Pancreas (tissue), 10 donors: Measurements from ENCODE around the gene LARP6. TPM values are rescaled to one million over a fixed set of nuclear protein-coding genes. Genes with fewer than 3 reads are reported as not detected.

ENCODE experiments used
- ATAC-seq, 4 donors: fragments of 200-7000 bp; cut with Tn5 transposase; one replicate each; pipeline versions ENCODE4 v1.8.0 to v1.9.1; 2020; ENCODE audit warnings: mild to moderate bottlenecking in 4 of 4, moderate library complexity in 4 of 4
- DNase-seq, 6 donors: peaks; one replicate each; pipeline ENCODE4 v3.0.0-alpha.2; 2020
- FAIRE-seq: peaks from 2 replicates; lab custom pipeline; 2012; peaks lifted over from hg19 to GRCh38; lab: Jason Lieb, UNC
- H3K27ac ChIP-seq, 4 donors: fragments of 200-600 bp; sonication (generic); 1 replicate in 3 of 4; 2 replicates in 1 of 4; pipeline versions ENCODE4 v1.5.0 to v1.8.0; 2020
- H3K27me3 ChIP-seq, 4 donors: fragments of 200-600 bp; one replicate each; pipeline ENCODE4 v1.8.0; 2021
- H3K36me3 ChIP-seq, 3 donors: fragments of 200-600 bp; sonication (generic) in 1 of 3; one replicate each; pipeline versions ENCODE4 v1.5.0 to v1.8.0; 2020 to 2021
- H3K4me1 ChIP-seq, 3 donors: fragments of 200-600 bp; one replicate each; pipeline ENCODE4 v1.8.0; 2021
- H3K4me3 ChIP-seq, 4 donors: fragments of 200-600 bp; sonication (generic) in 2 of 4; one replicate each; pipeline versions ENCODE4 v1.5.0 to v1.8.0; 2020 to 2021
- H3K9me3 ChIP-seq, 4 donors: fragments of 200-600 bp; one replicate each; pipeline ENCODE4 v1.8.0; 2021
- WGBS, 2 donors: extraction: QIAGEN DNeasy Blood & Tissue Kit; methylation state at CpG; one replicate each; pipeline ENCODE4 v1.1.7; 2013; 5-methylcytosine and 5-hydroxymethylcytosine counted together
- intact Hi-C, 3 donors: fragments of 100-400 bp; cut with DNase I; formaldehyde crosslinking; loops; one replicate each; pipeline versions ENCODE4 v1.11.1 to v1.14.2; 2022
- polyA plus RNA-seq, 2 donors: library from polyadenylated mRNA; stranded (reverse); fragments of 200-250 nt; gene quantifications; one replicate each; pipeline ENCODE4 v1.2.3, GENCODE V29; 2013
- total RNA-seq, 6 donors: library from RNA; stranded (reverse); fragmentation: NEBNext Ultra II Directional in 4 of 6; extraction: Animal tissue kit (Norgen Biotek cat#: 25700) in 4 of 6; gene quantifications; one replicate each; pipeline versions ENCODE4 v1.2.1 to v1.2.4, GENCODE V29; 2021 to 2023
- TF ChIP-seq, protein P1 (sequence below), 4 donors: fragments of 200-600 bp; sonication (generic) in 3 of 4; IDR thresholded peaks; one replicate each; pipeline versions ENCODE4 v1.5.0 to v1.8.0; 2021; ENCODE audit warnings: antibody characterized with exemption in 4 of 4
- donor health status: healthy with polysubstance abuse.
- donor health status: DM: no; HTN: no; CAD: no; lungs with moderate emphysema.
- donor health status: DM: no; HTN: no; CAD: no.
- donor health status: control.
- donor health status: control.
- donor health status: Bipolar disorder and iron deficiency.
- donor health status: DM: yes; HTN: yes; CAD: no.
- donor health status: DM: no; HTN: no; CAD: no.
- donor health status: DM: no; HTN: no; CAD: no.
- donor health status: DM: yes; HTN: yes; CAD: no.

LARP6 gene
- total and polyA plus RNA-seq, 8 donors, result 5.9 to 10.3 (median 8.8) TPM

DNA sequence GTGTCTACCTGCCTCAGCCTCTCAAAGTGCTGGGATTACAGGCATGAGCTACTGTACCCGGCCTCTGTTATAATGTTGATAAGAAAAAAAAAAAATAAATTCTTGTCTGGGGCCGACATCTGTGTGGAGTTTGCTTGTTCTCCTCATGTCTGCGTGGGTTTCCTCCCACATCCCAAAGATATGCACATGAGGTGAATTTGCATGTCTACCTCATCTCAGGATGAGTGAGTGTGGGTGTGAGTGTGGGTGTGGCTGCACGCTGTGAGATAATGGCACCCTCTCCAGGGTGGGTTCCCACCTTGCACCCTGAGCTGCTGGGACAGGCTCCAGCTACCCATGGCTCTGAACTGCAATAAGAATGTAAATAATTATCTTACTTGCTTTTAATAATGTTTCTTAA is 64.7 kb downstream of the LARP6 start:
- no peaks in the 10 kb centered on the region for H3K4me1 ChIP-seq
- H3K36me3 ChIP-seq, result no peaks in the 10 kb centered on the region
- no peak for FAIRE-seq
- no peaks in the 10 kb centered on the region for H3K9me3 ChIP-seq
- H3K27me3 ChIP-seq, result no peaks in the 10 kb centered on the region
- no peak for DNase-seq
- TF ChIP-seq, protein P1, sequence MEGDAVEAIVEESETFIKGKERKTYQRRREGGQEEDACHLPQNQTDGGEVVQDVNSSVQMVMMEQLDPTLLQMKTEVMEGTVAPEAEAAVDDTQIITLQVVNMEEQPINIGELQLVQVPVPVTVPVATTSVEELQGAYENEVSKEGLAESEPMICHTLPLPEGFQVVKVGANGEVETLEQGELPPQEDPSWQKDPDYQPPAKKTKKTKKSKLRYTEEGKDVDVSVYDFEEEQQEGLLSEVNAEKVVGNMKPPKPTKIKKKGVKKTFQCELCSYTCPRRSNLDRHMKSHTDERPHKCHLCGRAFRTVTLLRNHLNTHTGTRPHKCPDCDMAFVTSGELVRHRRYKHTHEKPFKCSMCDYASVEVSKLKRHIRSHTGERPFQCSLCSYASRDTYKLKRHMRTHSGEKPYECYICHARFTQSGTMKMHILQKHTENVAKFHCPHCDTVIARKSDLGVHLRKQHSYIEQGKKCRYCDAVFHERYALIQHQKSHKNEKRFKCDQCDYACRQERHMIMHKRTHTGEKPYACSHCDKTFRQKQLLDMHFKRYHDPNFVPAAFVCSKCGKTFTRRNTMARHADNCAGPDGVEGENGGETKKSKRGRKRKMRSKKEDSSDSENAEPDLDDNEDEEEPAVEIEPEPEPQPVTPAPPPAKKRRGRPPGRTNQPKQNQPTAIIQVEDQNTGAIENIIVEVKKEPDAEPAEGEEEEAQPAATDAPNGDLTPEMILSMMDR (IDR thresholded peaks at IDR 0.05), result no peak
- intact Hi-C loops, result no loop called here
- whole genome bisulfite sequencing, 2 donors, result 68 to 71% methylated on average over 4 of the region's 4 CpGs
- no peak for ATAC-seq
- no peak overlapping the region for H3K27ac ChIP-seq
- no peak overlapping the region for H3K4me3 ChIP-seq

- intact Hi-C loops, result no loop called here
- H3K4me3 ChIP-seq, result no peak overlapping the region
- 69 to 74% methylated on average over 6 of the region's 6 CpGs for WGBS, 2 donors
- TF ChIP-seq, protein P1 (IDR thresholded peaks at IDR 0.05), result no peak
- no peak overlapping the region for H3K27ac ChIP-seq
- no peak for DNase-seq
- no peaks in the 10 kb centered on the region for H3K4me1 ChIP-seq
- no peak for ATAC-seq
- no peaks in the 10 kb centered on the region for H3K9me3 ChIP-seq
- no peaks in the 10 kb centered on the region for H3K36me3 ChIP-seq
- FAIRE-seq, result no peak
- no peaks in the 10 kb centered on the region for H3K27me3 ChIP-seq
Measured at GRCh38 chr15:70788114-70789049, 65.6 kb downstream of the LARP6 start.

- Histone ChIP-seq H3K4me1 (no peaks in the 10 kb centered on the region), H3K27me3 (no peaks in the 10 kb centered on the region), H3K4me3 (no peak overlapping the region), H3K27ac (no peak overlapping the region), H3K36me3 (no peaks in the 10 kb centered on the region), H3K9me3 (no peaks in the 10 kb centered on the region)
- TF ChIP-seq, protein P1 (IDR thresholded peaks at IDR 0.05), result no peak
- 88 to 94% methylated on average over 4 of the region's 4 CpGs for WGBS, 2 donors
- FAIRE-seq (no peak), DNase-seq (no peak), ATAC-seq (no peak)
- intact Hi-C loops, result no loop called here
Measured at GRCh38 chr15:70786996-70787395, 67.0 kb downstream of the LARP6 start.

DNA sequence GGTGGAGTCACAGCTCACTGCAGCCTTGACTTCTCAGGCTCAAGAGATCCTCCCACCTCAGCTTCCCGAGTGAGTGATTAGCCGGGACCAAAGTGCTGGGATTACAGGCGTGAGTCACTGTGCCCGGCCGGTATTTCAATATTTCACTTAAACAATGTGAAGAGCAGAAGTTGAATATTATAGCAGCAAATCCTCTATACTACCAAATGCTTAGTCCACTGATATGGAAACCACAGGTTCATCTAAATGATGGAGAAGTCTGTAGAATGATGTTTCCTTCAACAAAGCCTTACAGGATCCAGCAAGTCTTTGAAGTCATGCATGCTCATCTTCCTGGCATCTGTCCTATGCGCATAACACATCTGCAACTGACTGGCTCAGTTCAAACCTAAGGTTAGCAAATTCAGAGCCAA is 70.3 kb downstream of the LARP6 start:
- intact Hi-C loops, result no loop called here

More for the DNA sequence above, 70.3 kb downstream of the LARP6 start:
- H3K27me3 ChIP-seq, result no peaks in the 10 kb centered on the region
- WGBS, 2 donors, result 29 to 31% methylated on average over 6 of the region's 6 CpGs
- no peaks in the 10 kb centered on the region for H3K36me3 ChIP-seq
- H3K4me1 ChIP-seq, result no peaks in the 10 kb centered on the region
- H3K27ac ChIP-seq, result no peak overlapping the region
- TF ChIP-seq, protein P1 (IDR thresholded peaks at IDR 0.05), result no peak
- H3K9me3 ChIP-seq, result no peaks in the 10 kb centered on the region
- ATAC-seq (peak in 3 of 4 donors; percentile 40 to 54 (median 42)), DNase-seq (no peak), FAIRE-seq (no peak)
- no peak overlapping the region for H3K4me3 ChIP-seq
